ENCODE measurements around the gene WWC1.

Gene WWC1

DNA sequence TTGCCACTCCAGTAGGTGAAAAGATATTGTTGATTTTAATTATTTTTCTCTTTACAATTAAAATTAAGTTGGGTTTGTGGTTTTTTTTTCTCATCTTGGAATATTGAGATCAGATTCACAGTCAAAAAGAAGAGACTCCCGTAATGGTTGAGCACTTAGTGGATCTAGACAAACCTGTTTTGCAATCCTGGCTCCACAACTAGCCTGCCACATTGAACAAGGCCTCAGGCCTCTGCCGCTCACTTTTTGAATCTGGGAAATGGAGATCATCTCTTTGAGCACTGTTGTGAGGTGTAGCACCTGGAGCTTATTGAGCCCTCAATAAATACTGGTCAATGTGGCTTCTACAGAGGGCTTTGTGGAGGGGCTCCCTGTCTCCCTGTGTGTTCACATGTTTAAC, 157.7 kb downstream of the WWC1 start:
- Histone ChIP-seq H3K9me3 (ENCODE audit: severe bottlenecking) (no peaks in the 10 kb centered on the region), H3K27ac (ENCODE audit: poor library complexity, severe bottlenecking) (no peak overlapping the region), H3K36me3 (ENCODE audit: low read depth) (peaks cover 90% of the 10 kb centered on the region), H3K4me3 (ENCODE audit: severe bottlenecking) (no peak overlapping the region), H3K27me3 (ENCODE audit: insufficient read depth, poor library complexity, severe bottlenecking) (no peaks in the 10 kb centered on the region), H3K4me1 (ENCODE audit: insufficient read depth, poor library complexity, severe bottlenecking) (no peaks in the 10 kb centered on the region)
- ATAC-seq (ENCODE audit: low read depth), result no peak
- TF ChIP-seq, protein P1, sequence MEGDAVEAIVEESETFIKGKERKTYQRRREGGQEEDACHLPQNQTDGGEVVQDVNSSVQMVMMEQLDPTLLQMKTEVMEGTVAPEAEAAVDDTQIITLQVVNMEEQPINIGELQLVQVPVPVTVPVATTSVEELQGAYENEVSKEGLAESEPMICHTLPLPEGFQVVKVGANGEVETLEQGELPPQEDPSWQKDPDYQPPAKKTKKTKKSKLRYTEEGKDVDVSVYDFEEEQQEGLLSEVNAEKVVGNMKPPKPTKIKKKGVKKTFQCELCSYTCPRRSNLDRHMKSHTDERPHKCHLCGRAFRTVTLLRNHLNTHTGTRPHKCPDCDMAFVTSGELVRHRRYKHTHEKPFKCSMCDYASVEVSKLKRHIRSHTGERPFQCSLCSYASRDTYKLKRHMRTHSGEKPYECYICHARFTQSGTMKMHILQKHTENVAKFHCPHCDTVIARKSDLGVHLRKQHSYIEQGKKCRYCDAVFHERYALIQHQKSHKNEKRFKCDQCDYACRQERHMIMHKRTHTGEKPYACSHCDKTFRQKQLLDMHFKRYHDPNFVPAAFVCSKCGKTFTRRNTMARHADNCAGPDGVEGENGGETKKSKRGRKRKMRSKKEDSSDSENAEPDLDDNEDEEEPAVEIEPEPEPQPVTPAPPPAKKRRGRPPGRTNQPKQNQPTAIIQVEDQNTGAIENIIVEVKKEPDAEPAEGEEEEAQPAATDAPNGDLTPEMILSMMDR (IDR thresholded peaks at IDR 0.05; ENCODE audit: poor library complexity, severe bottlenecking), result no peak
- no peak for DNase-seq (ENCODE audit: low spot score)

DNA sequence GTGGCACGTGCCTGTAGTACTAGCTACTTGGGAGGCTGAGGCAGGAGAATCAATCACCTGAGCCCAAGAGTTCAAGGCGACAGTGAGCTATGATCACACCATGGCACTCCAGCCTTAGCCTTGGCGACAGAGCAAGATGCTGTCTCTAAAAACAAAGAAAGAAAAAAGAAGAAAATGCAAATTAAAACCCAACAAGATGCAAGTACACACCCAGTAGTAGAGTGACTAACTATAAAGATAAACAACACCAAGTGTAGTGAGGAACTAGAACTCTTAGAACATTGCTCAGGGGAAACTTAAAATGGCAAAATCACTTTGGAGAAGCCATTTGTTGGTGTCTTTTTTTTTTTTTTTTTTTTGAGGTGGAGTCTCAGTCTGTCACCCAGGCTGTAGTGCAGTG, 160.1 kb downstream of the WWC1 start:
- TF ChIP-seq, protein P1 (IDR thresholded peaks at IDR 0.05; ENCODE audit: poor library complexity, severe bottlenecking), result no peak
- DNase-seq (ENCODE audit: low spot score) (no peak), ATAC-seq (ENCODE audit: low read depth) (no peak)
- H3K27me3 ChIP-seq (ENCODE audit: insufficient read depth, poor library complexity, severe bottlenecking), result no peaks in the 10 kb centered on the region
- H3K4me3 ChIP-seq (ENCODE audit: severe bottlenecking), result no peak overlapping the region
- no peaks in the 10 kb centered on the region for H3K9me3 ChIP-seq (ENCODE audit: severe bottlenecking)
- no peak overlapping the region for H3K27ac ChIP-seq (ENCODE audit: poor library complexity, severe bottlenecking)
- peaks cover 93% of the 10 kb centered on the region for H3K36me3 ChIP-seq (ENCODE audit: low read depth)
- H3K4me1 ChIP-seq (ENCODE audit: insufficient read depth, poor library complexity, severe bottlenecking), result no peaks in the 10 kb centered on the region

DNA sequence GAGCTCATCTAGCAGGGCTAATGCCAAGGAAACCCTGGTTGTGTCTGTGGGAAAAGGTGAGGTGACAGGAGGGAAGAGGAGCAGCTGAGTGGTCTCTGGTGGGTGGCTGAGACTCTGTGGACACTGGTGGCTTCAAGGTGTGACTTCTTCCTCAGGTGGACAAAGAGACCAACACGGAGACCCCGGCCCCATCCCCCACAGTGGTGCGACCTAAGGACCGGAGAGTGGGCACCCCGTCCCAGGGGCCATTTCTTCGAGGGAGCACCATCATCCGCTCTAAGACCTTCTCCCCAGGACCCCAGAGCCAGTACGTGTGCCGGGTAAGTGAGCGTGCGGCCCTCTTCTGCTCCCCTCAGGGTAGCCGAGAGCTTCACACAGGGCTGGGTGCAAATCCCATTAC, 163.8 kb downstream of the WWC1 start:
- ATAC-seq (ENCODE audit: low read depth) (no peak), DNase-seq (ENCODE audit: low spot score) (no peak)
- TF ChIP-seq, protein P1 (IDR thresholded peaks at IDR 0.05; ENCODE audit: poor library complexity, severe bottlenecking), result no peak
- Histone ChIP-seq H3K9me3 (ENCODE audit: severe bottlenecking) (no peaks in the 10 kb centered on the region), H3K36me3 (ENCODE audit: low read depth) (peaks cover 97% of the 10 kb centered on the region), H3K4me3 (ENCODE audit: severe bottlenecking) (no peak overlapping the region), H3K27me3 (ENCODE audit: insufficient read depth, poor library complexity, severe bottlenecking) (no peaks in the 10 kb centered on the region), H3K27ac (ENCODE audit: poor library complexity, severe bottlenecking) (no peak overlapping the region), H3K4me1 (ENCODE audit: insufficient read depth, poor library complexity, severe bottlenecking) (no peaks in the 10 kb centered on the region)

DNA sequence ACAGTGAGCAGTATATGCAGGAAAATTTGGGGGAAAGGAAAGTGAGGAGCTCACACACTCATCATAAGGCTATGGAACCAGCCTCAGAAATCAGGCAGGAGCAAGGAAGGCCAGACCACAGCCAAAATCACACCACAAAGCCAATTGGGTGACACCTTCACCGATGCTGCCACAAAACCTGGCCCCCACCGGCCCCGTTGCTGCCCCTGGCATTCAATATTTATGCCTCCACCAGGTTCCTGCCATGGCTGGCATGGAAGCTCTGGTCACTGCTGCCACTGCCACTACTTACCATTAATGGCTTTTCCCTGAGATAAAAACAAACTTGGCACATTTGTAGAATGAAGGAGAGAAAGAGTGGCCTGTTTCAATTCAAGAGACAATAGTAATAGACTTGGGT, 166.1 kb downstream of the WWC1 start:
- TF ChIP-seq, protein P1 (IDR thresholded peaks at IDR 0.05; ENCODE audit: poor library complexity, severe bottlenecking), result no peak
- H3K36me3 ChIP-seq (ENCODE audit: low read depth), result peaks cover 95% of the 10 kb centered on the region

DNA sequence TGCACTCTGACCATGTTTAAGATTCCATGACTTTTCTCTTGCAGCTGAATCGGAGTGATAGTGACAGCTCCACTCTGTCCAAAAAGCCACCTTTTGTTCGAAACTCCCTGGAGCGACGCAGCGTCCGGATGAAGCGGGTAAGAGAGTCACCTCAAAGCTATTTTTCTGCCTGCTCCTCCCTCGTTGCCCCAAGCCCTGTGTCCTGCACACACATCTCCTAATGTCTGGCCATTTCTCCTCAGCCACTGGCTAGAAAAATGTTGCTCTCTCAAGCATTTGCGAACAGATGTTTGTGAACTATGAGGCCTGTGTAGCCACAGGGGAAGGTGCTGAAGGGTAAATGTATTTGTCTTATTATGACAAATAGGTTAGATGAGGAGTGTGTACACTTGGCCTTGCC, 169.2 kb downstream of the WWC1 start:
- no peak overlapping the region for H3K4me3 ChIP-seq (ENCODE audit: severe bottlenecking)
- no peaks in the 10 kb centered on the region for H3K9me3 ChIP-seq (ENCODE audit: severe bottlenecking)
- peaks cover 88% of the 10 kb centered on the region for H3K36me3 ChIP-seq (ENCODE audit: low read depth)
- DNase-seq (ENCODE audit: low spot score) (no peak), ATAC-seq (ENCODE audit: low read depth) (no peak)
- H3K4me1 ChIP-seq (ENCODE audit: insufficient read depth, poor library complexity, severe bottlenecking), result no peaks in the 10 kb centered on the region
- H3K27ac ChIP-seq (ENCODE audit: poor library complexity, severe bottlenecking), result no peak overlapping the region
- TF ChIP-seq, protein P1 (IDR thresholded peaks at IDR 0.05; ENCODE audit: poor library complexity, severe bottlenecking), result no peak
- H3K27me3 ChIP-seq (ENCODE audit: insufficient read depth, poor library complexity, severe bottlenecking), result no peaks in the 10 kb centered on the region

More for the DNA sequence above, 166.1 kb downstream of the WWC1 start:
- no peaks in the 10 kb centered on the region for H3K4me1 ChIP-seq (ENCODE audit: insufficient read depth, poor library complexity, severe bottlenecking)
- no peak for DNase-seq (ENCODE audit: low spot score)
- H3K27ac ChIP-seq (ENCODE audit: poor library complexity, severe bottlenecking), result no peak overlapping the region
- ATAC-seq (ENCODE audit: low read depth), result no peak
- no peak overlapping the region for H3K4me3 ChIP-seq (ENCODE audit: severe bottlenecking)
- no peaks in the 10 kb centered on the region for H3K27me3 ChIP-seq (ENCODE audit: insufficient read depth, poor library complexity, severe bottlenecking)
- H3K9me3 ChIP-seq (ENCODE audit: severe bottlenecking), result no peaks in the 10 kb centered on the region

Data from RWPE2 (cell line).